GM23338 (cell line): ENCODE data around the gene FCHSD2. TPM values are rescaled to one million over a fixed set of nuclear protein-coding genes. Genes with fewer than 3 reads are reported as not detected.

Experiments used
- ATAC-seq: fragments of 200-7000 bp; cut with Tn5 transposase; 3 replicates; pipeline ENCODE4 v1.9.1; 2020
- DNase-seq: peaks from one replicate; pipeline ENCODE4 v3.0.0-alpha.2; 2015; ENCODE audit warnings: low spot score
- H2AFZ ChIP-seq: fragments of 200-600 bp; sonication (generic); 2 replicates; pipeline ENCODE4 v1.8.0; 2016; ENCODE audit warnings: antibody characterized with exemption, mild to moderate bottlenecking, moderate library complexity
- H3F3A ChIP-seq: fragments of 200-600 bp; sonication (generic); replicated peaks from 2 replicates; pipeline ENCODE4 v1.8.0; 2017; ENCODE audit warnings: antibody characterized with exemption, mixed run types, low read depth
- H3K27ac ChIP-seq: fragments of 200-600 bp; sonication (generic); 2 replicates; pipeline ENCODE4 v1.6.1; 2016; ENCODE audit warnings: low read depth
- H3K27me3 ChIP-seq: fragments of 200-600 bp; sonication (generic); 2 replicates; pipeline ENCODE4 v1.8.0; 2016; ENCODE audit warnings: mild to moderate bottlenecking, mixed run types, moderate library complexity; ENCODE audit not compliant: insufficient read depth
- H3K36me3 ChIP-seq: fragments of 200-600 bp; sonication (generic); 2 replicates; pipeline ENCODE4 v1.8.0; 2016; ENCODE audit warnings: mild to moderate bottlenecking; ENCODE audit not compliant: insufficient read depth
- H3K4me1 ChIP-seq: fragments of 200-600 bp; sonication (generic); 2 replicates; pipeline ENCODE4 v1.8.0; 2016; ENCODE audit warnings: mild to moderate bottlenecking, moderate library complexity; ENCODE audit not compliant: insufficient read depth
- H3K4me2 ChIP-seq: fragments of 200-600 bp; sonication (generic); 2 replicates; pipeline ENCODE4 v1.7.1; 2017; ENCODE audit warnings: mixed run types
- H3K4me3 ChIP-seq: fragments of 200-600 bp; sonication (generic); 2 replicates; pipeline ENCODE4 v1.6.1; 2016; ENCODE audit warnings: mixed run types
- H3K79me2 ChIP-seq: fragments of 200-600 bp; sonication (generic); replicated peaks from 2 replicates; pipeline ENCODE4 v1.8.0; 2017; ENCODE audit warnings: mild to moderate bottlenecking; ENCODE audit not compliant: insufficient read depth
- H3K9me2 ChIP-seq: fragments of 200-600 bp; sonication (generic); 2 replicates; pipeline ENCODE4 v1.8.0; 2017; ENCODE audit not compliant: insufficient read depth
- H4K20me1 ChIP-seq: fragments of 200-600 bp; sonication (generic); replicated peaks from 2 replicates; pipeline ENCODE4 v1.8.0; 2017; ENCODE audit warnings: mild to moderate bottlenecking; ENCODE audit not compliant: insufficient read depth
- H3K27ac Mint-ChIP-seq: 2 replicates; pipeline ENCODE4 v1.8.0; 2020; ENCODE audit warnings: inconsistent platforms, mild to moderate bottlenecking, moderate library complexity, mixed read lengths
- H3K27me3 Mint-ChIP-seq: 3 replicates; pipeline ENCODE4 v1.8.0; 2022; ENCODE audit warnings: low read depth, mild to moderate bottlenecking, moderate library complexity, mixed read lengths, inconsistent platforms; ENCODE audit not compliant: insufficient read depth, poor library complexity
- H3K36me3 Mint-ChIP-seq: 3 replicates; pipeline ENCODE4 v1.8.0; 2021; ENCODE audit warnings: low read depth, mild to moderate bottlenecking, inconsistent platforms, moderate library complexity, mixed read lengths
- H3K4me1 Mint-ChIP-seq: 3 replicates; pipeline ENCODE4 v1.8.0; 2020; ENCODE audit warnings: mild to moderate bottlenecking, inconsistent platforms, mixed read lengths
- H3K4me3 Mint-ChIP-seq: 3 replicates; pipeline ENCODE4 v1.8.0; 2021; ENCODE audit warnings: moderate library complexity, mild to moderate bottlenecking, inconsistent platforms, mixed read lengths
- H3K9me3 Mint-ChIP-seq: 3 replicates; pipeline ENCODE4 v1.8.0; 2020; ENCODE audit warnings: moderate library complexity, mild to moderate bottlenecking, inconsistent platforms, mixed read lengths
- EZH2phosphoT487 ChIP-seq: fragments of 200-600 bp; sonication (generic); IDR thresholded peaks from one replicate; pipeline ENCODE4 v1.8.1; 2018; ENCODE audit warnings: antibody characterized with exemption; ENCODE audit not compliant: unreplicated experiment
- POLR2AphosphoS5 ChIP-seq: IDR thresholded peaks from 2 replicates; pipeline ENCODE4 v1.6.1; 2016; ENCODE audit warnings: antibody characterized with exemption, low read depth
- STAT1 ChIP-seq: IDR thresholded peaks from one replicate; pipeline ENCODE4 v1.6.1; 2016; ENCODE audit warnings: antibody characterized with exemption; ENCODE audit not compliant: unreplicated experiment
- ZNF331 ChIP-seq: fragments of 250-450 bp; sonication (Bioruptor Pico); IDR thresholded peaks from 2 replicates; pipeline ENCODE4 v1.5.0; 2020; ENCODE audit warnings: low read depth, mild to moderate bottlenecking, moderate library complexity
- polyA plus RNA-seq: library from polyadenylated mRNA; unstranded; fragments of >200 nt; fragmentation: Nextera tagmentation; extraction: Ambion mirVana; gene quantifications from 2 replicates; pipeline ENCODE4 v1.2.1, GENCODE V29; 2016
- total RNA-seq: library from RNA; depleted of rRNA; stranded (reverse); fragments of >200 nt; shearing (Covaris generic); gene quantifications from 2 replicates; pipeline ENCODE4 v1.2.3, GENCODE V29; 2014
- TF ChIP-seq, protein P1 (sequence below), 2 experiments: fragments of 200-600 bp in 1 of 2; sonication (generic) in 1 of 2; conservative IDR thresholded peaks; 2 replicates each; pipeline versions ENCODE4 v1.5.1 to v1.6.1; 2016 to 2017; ENCODE audit warnings: antibody characterized with exemption in 2 of 2, low read depth in 2 of 2, mild to moderate bottlenecking in 2 of 2, moderate library complexity in 1 of 2
- TF ChIP-seq, protein P2 (sequence below): IDR thresholded peaks from one replicate; pipeline ENCODE4 v1.6.1; 2018; ENCODE audit warnings: antibody characterized with exemption; ENCODE audit not compliant: unreplicated experiment

The FCHSD2 gene
- total and polyA plus RNA-seq, 2 experiments from 2014 or later, result 3.6 to 5.2 TPM

DNA sequence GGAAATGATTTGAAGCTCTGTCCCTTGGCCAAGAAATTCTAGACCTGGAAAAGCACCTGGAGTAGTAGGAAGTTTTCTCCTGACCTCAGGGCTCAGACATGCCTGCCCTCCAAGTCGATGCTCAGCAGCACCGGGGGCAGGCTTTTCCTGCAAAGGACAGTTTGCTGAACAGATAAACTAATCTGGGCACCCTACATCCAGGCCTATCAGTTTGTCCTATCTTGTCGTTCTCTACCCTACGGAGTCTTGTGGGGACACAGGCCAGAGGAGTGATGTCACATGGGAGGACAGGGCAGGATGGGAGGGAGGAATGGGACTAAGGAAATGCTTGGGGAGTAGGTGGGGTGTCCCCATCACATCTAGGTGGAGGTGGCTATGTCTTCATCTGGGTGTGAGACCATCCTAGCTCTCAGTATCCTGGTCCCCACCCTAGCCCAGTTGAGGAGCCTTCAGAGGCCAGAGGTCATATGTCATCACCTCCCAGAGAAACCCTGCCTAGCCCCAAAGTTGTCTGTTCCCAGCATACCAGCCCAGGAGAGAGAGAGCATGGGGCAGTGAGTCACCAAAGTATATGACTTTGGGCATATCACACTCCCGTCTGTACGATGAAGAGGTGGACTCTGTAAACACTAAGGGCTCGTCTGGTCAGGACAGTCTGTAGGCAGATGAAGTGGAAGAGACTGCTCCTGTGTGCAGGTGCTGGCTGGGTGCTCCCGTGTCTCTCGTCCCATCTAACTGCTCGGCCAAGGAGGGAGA lies 18.1 kb upstream of the FCHSD2 start:
- DNase-seq (no peak), ATAC-seq (no peak)
- Mint-ChIP-seq H3K4me3 (no peak overlapping the region), H3K36me3 (no peaks in the 10 kb centered on the region), H3K4me1 (peaks cover 3% of the 10 kb centered on the region; the same call in 2 of the 3 replicates), H3K27ac (no peak overlapping the region), H3K27me3 (peaks cover 8% of the 10 kb centered on the region), H3K9me3 (no peaks in the 10 kb centered on the region)
- Histone ChIP-seq H4K20me1 (no peaks in the 10 kb centered on the region), H3K36me3 (no peaks in the 10 kb centered on the region), H3K27ac (no peak overlapping the region), H3K27me3 (no peaks in the 10 kb centered on the region), H3K4me1 (no peaks in the 10 kb centered on the region), H3K4me2 (no peak overlapping the region), H3K79me2 (no peaks in the 10 kb centered on the region), H3K4me3 (no peak overlapping the region), H2AFZ (no peak overlapping the region), H3K9me2 (0 out of 2 replicates have a peak, but pooled peaks cover 15% of the 10 kb centered on the region), H3F3A (no peaks in the 10 kb centered on the region)
- TF ChIP-seq STAT1 (no peak), ZNF331 (CRISPR knock-in tag) (no peak)
- TF ChIP-seq, protein P1, sequence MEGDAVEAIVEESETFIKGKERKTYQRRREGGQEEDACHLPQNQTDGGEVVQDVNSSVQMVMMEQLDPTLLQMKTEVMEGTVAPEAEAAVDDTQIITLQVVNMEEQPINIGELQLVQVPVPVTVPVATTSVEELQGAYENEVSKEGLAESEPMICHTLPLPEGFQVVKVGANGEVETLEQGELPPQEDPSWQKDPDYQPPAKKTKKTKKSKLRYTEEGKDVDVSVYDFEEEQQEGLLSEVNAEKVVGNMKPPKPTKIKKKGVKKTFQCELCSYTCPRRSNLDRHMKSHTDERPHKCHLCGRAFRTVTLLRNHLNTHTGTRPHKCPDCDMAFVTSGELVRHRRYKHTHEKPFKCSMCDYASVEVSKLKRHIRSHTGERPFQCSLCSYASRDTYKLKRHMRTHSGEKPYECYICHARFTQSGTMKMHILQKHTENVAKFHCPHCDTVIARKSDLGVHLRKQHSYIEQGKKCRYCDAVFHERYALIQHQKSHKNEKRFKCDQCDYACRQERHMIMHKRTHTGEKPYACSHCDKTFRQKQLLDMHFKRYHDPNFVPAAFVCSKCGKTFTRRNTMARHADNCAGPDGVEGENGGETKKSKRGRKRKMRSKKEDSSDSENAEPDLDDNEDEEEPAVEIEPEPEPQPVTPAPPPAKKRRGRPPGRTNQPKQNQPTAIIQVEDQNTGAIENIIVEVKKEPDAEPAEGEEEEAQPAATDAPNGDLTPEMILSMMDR (conservative IDR thresholded peaks at IDR 0.05; ENCODE audit: low read depth in 2 of 2), result no peak
- TF ChIP-seq, protein P2, sequence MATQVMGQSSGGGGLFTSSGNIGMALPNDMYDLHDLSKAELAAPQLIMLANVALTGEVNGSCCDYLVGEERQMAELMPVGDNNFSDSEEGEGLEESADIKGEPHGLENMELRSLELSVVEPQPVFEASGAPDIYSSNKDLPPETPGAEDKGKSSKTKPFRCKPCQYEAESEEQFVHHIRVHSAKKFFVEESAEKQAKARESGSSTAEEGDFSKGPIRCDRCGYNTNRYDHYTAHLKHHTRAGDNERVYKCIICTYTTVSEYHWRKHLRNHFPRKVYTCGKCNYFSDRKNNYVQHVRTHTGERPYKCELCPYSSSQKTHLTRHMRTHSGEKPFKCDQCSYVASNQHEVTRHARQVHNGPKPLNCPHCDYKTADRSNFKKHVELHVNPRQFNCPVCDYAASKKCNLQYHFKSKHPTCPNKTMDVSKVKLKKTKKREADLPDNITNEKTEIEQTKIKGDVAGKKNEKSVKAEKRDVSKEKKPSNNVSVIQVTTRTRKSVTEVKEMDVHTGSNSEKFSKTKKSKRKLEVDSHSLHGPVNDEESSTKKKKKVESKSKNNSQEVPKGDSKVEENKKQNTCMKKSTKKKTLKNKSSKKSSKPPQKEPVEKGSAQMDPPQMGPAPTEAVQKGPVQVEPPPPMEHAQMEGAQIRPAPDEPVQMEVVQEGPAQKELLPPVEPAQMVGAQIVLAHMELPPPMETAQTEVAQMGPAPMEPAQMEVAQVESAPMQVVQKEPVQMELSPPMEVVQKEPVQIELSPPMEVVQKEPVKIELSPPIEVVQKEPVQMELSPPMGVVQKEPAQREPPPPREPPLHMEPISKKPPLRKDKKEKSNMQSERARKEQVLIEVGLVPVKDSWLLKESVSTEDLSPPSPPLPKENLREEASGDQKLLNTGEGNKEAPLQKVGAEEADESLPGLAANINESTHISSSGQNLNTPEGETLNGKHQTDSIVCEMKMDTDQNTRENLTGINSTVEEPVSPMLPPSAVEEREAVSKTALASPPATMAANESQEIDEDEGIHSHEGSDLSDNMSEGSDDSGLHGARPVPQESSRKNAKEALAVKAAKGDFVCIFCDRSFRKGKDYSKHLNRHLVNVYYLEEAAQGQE, result no peak

DNA sequence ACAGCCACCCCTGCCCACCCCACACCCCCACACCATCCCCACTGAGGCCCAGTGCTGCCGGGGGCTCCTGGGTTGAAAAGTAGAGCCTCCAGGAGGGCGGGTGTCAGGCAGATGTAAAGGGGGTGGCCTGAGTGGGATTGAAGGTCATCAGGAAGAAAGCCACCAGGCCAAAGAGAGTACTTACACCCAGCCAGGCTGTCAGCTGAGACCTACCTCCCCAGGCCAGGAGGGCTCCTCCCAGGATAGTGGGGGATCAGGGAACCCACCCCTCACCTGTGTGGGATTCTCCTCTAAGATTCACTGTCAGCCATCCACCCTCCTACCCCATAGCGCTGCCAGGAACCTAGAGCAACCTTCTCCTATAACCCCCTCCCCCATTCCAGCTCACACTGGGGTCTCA lies 17.2 kb upstream of the FCHSD2 start:
- Histone ChIP-seq H3F3A (no peaks in the 10 kb centered on the region), H3K4me3 (no peak overlapping the region), H3K4me2 (no peak overlapping the region), H2AFZ (no peak overlapping the region), H3K9me2 (0 out of 2 replicates have a peak, but pooled peaks cover 7% of the 10 kb centered on the region), H4K20me1 (no peaks in the 10 kb centered on the region), H3K79me2 (no peaks in the 10 kb centered on the region), H3K27me3 (no peaks in the 10 kb centered on the region), H3K27ac (no peak overlapping the region), H3K4me1 (no peaks in the 10 kb centered on the region), H3K36me3 (no peaks in the 10 kb centered on the region)
- TF ChIP-seq EZH2phosphoT487 (no peak), POLR2AphosphoS5 (no peak)
- Mint-ChIP-seq H3K36me3 (no peaks in the 10 kb centered on the region), H3K27ac (no peak overlapping the region), H3K4me1 (no peaks in the 10 kb centered on the region), H3K27me3 (peaks cover 8% of the 10 kb centered on the region), H3K4me3 (no peak overlapping the region), H3K9me3 (no peaks in the 10 kb centered on the region)
- ATAC-seq (no peak), DNase-seq (no peak)
